ENCODE measurements around the gene SLC35E2B. TPM values are rescaled to one million over a fixed set of nuclear protein-coding genes. Genes with fewer than 3 reads are reported as not detected.
"Not testable (repeated sequence)": the region's sequence is repeated elsewhere in the genome, so short reads cannot be mapped to it uniquely, and the experiment has no call there.

SLC35E2B gene
- total RNA-seq, 2 experiments from 2014 or later, result 23.5 to 24.5 TPM

DNA sequence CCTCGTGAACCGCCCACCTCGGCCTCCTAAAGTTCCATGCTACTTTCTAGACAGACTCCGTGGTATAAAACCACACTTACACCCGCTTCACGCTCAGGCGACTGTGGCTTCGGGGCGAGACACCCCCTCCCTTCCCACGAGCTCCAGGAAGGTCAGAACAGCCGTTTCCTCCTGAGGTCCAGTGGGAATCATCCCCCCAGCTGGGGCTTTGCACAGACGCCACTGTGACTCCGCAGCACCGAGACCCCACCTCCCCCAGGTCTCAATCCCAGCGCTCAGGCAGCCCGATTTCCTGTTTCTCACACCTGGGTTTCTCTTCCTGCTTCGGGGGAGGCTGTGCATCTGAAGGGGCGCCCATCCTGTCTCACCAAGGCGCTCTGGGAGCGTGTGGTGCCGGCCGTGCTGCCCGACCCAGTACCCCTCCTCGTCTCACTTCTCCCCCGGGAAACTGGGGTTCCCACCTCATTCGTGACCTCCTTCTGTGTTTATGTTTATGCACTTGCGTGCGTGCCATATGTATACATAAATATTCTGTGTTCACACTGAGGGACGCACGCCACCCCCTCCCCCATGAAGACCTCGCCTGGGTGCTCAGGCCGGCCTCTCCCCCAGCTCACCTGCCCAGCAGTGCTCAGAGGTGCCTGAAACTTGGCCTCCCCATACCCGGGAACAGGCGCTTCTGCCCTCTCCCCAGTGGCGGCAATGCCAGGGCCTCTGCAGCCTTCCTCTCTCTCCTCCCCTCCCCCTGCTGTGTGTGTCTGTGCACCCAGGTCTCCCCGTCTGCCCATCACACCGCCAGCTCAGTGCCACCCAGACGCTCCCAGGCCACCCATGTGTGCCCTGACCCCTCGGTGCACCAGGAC lies 14.6 kb downstream of the SLC35E2B start:
- ChIA-PET POLR2A (interaction anchor here (0.6 to 0.8 kb wide), 3 partner anchors 13 to 64 kb away, joined by 3 to 6 read pairs (median 3); no protein-coding TSS in a partner anchor), CTCF (interaction anchor here (1.1 to 2.0 kb wide), 3 partner anchors 8 to 214 kb away, joined by 3 to 8 read pairs (median 3); no protein-coding TSS in a partner anchor)

DNA sequence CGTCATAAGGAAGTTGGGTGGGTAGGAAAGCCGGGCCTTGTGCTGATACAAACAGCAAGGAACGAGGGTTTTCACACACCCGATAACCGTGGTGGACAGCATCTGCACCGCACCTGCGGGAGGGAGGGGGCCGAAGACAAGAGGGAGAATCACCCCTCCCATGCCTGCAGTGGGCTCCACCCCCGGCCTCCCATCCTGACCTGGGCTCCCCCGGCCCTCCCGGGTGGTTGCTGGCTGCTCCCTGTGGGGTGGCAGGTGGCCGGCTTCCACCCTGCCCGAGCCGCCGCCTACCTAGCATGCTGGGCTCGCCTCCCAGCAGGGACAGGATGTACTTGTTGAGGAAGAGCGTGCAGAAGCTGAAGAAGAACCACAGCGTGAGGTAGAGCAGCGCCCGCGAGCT lies 16.5 kb downstream of the SLC35E2B start:
- CTCF ChIA-PET, result not testable (repeated sequence)

DNA sequence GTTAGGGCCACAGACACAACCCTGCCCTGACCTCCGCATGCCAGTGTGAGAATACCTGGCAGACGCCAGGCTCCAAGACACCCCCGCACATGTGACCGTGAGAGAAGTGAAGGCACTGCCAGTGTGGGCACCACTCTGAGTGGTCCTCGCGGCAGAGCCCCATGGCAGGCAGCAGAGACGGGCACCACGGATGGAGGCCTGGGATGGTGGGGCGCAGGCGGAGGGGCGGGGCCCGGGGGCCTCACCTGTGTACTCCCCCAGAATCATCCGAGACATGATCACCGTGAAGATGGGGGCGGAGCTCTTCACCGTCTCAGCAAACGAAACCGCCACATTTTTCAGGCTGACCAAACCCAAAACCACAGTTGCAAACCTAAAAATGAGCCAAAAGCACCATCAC lies 17.4 kb downstream of the SLC35E2B start:
- POLR2A ChIA-PET, CTCF ChIA-PET: not testable (repeated sequence)

More for the DNA sequence above, 16.5 kb downstream of the SLC35E2B start:
- POLR2A ChIA-PET, result not testable (repeated sequence)

DNA sequence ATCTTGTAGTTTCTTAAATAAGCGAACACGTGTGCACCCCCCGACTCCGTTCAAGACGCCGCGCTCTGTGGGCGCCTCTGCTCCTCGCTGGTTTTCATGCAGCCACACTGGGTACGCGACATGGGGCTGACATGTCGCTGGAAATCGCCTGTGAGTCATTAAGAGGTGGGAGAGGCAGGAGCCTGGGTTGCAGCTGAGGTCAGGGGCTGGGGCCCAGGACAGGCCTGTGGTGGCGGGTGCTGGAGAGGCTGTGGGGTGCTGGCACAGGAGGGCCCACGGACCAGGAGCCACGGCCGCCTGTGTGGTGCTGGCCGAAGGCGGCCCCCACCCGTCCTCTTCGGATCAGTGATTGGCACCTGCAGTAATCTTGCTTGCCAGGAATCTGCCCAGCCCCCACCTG lies 17.8 kb downstream of the SLC35E2B start:
- CTCF ChIA-PET, POLR2A ChIA-PET: not testable (repeated sequence)

DNA sequence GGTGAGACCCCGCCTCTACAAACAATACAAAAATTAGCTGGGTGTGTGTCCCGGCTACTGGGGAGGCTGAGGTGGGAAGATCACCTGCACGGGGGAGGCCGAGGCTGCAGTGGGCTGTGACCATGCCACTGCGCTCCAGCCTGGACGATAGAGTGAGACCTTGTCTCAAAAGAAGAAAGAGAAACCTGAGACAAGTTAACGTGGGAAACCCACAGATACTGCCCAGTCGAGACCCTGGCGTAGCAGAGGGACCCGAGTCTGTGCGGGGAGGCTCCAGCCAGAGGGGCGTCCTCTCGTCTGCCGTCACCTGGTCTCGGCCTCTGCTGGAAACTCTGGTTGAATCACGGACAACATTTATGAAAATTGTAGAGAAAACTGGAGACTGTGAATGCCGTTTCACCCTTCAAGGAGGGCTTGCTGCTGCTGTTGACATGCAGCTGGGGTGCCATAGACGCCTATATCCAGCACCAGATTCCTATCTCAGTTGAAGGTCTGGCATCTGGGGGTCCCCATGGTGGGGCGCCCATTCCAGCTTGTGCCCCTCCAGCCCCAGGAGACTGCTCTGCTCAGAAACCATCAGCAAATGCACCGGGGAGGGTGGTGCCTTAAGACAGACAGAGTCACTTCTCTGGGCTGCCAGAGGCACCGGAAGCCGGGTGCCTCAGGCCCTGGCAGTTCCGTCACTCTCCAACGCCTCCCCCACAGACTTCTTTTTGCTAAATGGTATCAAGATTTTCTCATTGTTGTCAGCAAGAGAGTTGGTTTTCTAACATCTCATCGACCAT lies 20.2 kb downstream of the SLC35E2B start:
- POLR2A ChIA-PET, result no interaction called here
- CTCF ChIA-PET, result no interaction called here

DNA sequence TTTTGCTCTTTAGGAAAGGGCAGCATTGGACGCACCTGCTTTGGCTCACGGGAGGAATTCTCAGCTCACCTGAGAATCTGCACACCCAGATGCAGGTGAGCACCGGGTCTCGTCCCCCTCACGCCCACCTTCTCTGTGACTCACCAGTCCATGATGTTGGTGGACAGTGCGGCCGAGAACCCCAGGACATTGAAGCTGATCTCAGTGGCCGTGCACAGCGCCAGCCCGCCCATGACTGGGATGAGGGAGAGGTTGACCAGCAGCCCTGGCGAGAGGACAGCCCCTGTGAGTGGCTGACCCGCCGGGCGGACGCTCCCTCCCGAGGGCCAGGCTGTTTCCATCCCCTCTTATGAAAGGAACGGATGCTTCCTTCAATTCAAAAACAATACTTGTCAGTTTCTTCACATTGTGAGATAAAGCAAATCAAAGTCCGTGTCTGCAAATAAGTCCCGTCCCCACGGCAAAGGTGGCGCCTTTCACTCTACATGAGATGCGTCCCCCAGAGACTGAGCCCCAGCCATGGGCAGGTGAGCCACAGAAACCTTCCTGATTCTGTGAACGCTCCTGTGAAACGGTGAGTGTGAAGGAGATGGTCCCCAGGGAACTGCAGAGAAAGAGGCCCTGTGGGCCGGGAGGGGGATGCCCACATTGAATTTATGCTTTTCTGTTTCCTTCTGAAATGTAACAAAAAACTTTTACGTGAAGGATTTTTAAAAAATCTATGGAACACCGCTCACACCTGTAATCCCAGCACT lies 21.1 kb downstream of the SLC35E2B start:
- POLR2A ChIA-PET, result no interaction called here
- CTCF ChIA-PET, result no interaction called here

DNA sequence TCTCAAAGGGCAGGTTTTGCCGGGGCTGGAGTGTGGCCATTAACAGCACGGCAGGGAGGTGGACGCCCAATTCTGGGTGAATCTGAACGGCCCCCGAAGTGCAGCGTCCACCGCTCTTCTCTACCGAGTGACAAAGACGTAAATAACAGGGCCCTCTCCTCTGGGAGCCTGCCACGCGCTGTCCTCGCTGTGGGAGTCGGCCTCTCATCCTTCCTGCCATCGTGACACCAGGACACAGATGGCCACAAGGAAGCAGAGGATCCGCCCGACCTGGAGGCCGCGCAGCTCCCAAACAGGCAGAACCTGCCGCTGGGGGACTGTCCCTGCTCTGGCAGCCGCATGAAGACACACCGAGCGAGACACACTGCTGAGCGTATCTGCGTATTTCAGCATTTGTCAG lies 21.7 kb downstream of the SLC35E2B start:
- POLR2A ChIA-PET, result no interaction called here
- CTCF ChIA-PET, result interaction anchor here (0.6 kb wide), 1 partner anchor 227 kb away, joined by 4 read pairs; no protein-coding TSS in a partner anchor

DNA sequence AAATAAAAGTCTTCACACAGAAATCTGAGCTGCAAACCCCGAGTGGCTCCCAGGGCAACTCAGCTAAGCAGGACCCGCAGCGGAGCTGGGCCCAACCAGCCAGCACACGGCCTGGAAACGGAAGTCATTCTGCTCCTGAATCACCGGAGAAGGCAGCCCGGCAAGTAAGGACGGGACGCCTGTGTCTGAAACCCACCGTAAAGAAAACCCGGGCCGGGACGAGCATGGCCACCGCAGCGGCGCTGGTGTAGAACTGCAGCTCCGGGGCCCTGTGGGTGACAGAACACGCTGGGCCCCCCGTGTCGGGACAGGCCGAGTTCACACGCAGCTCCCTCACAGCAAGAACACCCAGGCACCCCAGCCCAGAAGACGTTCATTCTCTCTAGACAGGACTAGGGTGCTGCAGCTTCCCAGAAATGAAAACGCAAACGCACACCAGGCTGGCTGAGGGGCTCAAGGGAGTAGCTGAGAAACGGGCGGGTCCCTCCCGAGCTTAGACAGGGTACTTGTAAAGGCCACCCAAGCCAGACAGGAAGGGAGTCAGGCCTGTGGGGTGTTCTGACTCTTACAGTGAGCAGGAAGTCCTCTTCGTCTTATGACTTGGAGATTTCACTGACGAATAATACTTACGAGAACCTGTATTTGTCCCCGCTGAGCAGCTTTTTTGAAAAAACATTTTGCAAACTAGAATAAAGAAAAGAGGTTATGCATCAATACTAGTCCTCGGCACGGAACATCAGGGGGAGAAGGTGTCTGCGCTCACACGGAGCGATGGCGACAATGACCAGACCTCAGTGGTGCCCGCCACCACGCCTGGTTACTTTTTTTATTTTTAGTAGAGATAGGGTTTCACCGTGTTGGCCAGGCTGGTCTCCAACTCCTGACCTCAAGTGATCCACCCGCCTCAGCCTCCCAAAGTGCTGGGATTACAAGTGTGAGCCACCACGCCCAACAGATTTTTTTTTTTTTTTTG lies 22.8 kb downstream of the SLC35E2B start:
- ChIA-PET POLR2A (no interaction called here), CTCF (interaction anchor here (0.8 kb wide), 1 partner anchor 9 kb away, joined by 3 read pairs; no protein-coding TSS in a partner anchor)

DNA sequence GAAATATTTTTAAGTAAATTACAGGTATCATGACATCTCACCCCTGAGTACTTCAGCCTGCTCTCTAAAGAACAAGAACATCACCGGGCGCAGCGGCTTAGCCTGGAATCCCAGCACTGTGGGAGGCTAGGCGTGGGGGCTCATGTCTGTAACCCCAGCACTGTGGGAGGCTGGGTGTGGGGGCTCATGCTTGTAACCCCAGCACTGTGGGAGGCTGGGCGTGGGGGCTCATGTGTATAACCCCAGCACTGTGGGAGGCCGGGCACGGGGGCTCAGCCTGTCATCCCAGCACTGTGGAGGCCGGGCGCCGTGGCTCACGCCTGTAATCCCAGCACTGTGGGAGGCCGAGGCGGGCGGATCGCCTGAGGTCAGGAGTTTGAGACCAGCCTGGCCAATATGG lies 26.1 kb downstream of the SLC35E2B start:
- ChIA-PET POLR2A (no interaction called here), CTCF (interaction anchor here (1.8 kb wide), 1 partner anchor 12 kb away, joined by 8 read pairs; no protein-coding TSS in a partner anchor)

DNA sequence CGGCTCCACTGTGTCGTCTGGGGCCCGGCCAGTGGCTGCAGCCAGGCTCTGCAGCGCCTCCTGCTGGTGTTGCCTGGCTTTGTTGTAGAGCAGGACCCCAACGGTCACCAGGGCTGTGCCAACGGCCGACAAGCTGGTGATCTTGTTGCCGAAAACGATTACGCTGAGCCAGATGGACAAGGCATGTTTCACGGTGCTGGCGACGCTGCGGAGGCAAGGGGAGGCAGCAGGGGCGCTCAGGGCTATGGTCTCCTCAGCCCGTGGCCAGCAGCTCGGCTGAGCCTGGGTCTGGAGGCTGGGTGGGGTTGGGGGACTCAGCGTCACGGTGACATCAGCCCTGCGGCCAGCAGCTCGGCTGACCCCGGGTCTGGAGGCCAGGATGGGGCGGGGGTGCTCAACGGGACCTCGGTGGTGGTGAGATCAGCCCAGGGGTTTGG lies 26.8 kb downstream of the SLC35E2B start:
- ChIA-PET POLR2A (no interaction called here), CTCF (interaction anchor here (1.1 to 1.8 kb wide), 3 partner anchors 12 to 243 kb away, joined by 3 to 8 read pairs (median 3); no protein-coding TSS in a partner anchor)

DNA sequence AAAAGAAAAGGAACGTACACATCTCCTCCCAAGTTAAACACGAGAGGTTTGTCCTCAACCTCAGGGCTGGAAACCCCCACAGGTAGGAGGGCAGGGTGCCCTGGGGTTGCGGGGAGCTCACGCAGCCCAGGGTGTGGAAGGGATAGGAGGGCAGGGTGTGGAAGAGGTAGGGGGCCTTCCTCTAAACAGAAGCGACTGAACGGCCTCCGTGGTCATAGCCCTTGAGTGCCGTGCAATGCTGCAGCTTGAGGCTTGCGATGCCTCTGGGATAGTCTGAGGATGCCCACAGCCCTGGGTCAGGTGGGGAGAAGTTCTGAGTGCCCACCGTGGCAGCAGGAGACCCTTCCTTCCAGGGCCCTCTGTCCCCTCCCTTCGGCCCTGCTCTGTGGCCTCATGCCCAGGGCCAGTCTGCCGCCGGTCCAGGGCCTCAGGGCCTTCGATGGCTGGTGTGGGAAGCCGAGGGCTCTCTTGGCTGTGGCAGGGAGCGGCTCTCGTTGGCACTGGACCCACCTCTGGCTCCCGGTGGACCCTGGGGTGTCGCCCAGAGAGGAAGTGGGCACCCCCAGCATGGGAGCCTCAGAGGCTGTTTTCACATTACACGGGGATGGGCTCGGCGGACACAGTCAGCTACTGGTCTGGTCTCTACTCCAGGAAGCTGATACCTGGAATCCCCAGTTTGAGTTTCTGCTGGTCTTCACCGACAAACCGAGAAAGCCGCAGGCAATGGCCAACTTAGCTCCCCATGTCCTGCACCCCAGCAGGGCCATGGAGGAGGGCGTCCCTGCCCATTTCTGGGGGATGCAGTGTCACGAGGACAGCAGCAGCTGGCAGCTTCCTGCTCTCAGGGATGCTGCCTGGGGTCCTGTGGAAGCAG lies 27.4 kb downstream of the SLC35E2B start:
- POLR2A ChIA-PET, result interaction anchor here (0.6 kb wide), 1 partner anchor 12 kb away, joined by 6 read pairs; no protein-coding TSS in a partner anchor
- CTCF ChIA-PET, result interaction anchor here (1.1 to 1.8 kb wide), 3 partner anchors 13 to 244 kb away, joined by 3 to 8 read pairs (median 3); no protein-coding TSS in a partner anchor

DNA sequence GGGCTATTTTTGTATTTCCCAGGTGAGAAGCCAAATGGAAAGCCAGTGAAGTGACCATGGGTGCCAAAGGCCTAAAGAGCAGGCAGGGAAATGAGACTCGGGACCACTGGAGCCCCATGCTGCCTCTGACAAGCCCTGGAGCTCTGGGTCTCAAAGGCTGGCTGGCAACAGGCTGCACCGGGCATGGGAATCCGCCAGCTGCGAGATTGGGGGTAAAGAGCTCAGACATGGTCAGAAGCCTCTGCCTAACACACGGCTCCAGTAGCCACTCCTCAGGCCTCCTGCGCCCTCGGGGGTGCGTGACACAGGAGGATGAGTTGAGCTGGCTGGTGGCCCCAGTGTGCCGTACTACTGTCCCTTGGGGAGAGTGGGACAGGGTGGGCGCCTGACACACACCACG lies 28.3 kb downstream of the SLC35E2B start:
- POLR2A ChIA-PET, result not testable (repeated sequence)

DNA sequence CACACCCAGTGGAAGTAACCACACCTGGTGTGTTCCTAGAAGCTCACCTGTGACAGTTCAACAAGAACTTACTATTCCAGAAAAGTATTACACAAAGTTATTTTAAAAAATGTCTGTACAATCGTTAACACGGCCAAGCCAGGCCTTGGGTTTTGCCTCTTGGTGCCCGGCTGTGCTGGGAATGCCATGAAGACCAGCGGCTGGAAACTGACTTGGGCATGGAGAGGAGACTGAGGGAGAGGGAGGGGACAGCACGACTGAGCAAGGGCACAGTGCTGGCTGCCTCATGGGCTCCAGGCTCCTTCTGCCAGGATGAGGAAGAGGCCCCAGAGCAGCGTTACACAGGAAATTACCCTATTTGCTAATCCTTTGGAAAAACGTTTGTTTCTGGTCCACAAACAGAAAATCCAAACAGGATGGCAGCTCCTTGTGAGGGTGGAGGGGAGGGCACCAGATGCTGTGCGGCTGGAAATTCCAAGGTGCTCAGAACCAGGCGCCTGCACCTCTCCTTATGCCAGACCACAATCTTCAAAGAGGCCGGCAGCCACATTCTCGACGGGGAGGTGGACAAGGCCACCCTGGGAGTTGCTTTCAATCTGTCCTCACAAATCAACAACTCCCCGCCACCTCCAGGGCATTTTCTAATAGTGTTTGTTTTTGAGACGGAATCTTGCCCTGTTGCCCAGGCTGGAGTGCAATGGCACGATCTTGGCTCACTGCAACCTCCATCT lies 29.6 kb downstream of the SLC35E2B start:
- POLR2A ChIA-PET, CTCF ChIA-PET: not testable (repeated sequence)

More for the DNA sequence above, 28.3 kb downstream of the SLC35E2B start:
- CTCF ChIA-PET, result not testable (repeated sequence)

DNA sequence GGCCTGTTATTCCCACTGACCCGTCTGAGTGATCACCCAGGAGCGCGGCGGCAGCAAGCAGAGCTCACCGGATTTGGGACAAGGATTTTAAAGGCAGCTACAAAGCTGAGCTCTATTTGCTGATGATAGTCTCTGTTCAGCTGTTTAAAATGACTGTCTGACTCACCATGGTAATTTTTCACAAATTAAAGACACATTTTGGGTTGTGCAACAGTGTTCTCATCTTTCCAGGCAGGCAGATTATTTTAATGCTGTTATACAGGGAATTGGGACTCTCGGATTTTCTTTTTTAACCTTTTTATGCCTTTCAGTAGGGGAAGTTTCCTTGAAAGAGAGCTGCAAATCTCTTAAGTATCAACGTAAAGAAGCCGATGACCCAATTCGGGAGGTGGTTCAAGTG lies 30.2 kb downstream of the SLC35E2B start:
- POLR2A ChIA-PET, CTCF ChIA-PET: not testable (repeated sequence)

DNA sequence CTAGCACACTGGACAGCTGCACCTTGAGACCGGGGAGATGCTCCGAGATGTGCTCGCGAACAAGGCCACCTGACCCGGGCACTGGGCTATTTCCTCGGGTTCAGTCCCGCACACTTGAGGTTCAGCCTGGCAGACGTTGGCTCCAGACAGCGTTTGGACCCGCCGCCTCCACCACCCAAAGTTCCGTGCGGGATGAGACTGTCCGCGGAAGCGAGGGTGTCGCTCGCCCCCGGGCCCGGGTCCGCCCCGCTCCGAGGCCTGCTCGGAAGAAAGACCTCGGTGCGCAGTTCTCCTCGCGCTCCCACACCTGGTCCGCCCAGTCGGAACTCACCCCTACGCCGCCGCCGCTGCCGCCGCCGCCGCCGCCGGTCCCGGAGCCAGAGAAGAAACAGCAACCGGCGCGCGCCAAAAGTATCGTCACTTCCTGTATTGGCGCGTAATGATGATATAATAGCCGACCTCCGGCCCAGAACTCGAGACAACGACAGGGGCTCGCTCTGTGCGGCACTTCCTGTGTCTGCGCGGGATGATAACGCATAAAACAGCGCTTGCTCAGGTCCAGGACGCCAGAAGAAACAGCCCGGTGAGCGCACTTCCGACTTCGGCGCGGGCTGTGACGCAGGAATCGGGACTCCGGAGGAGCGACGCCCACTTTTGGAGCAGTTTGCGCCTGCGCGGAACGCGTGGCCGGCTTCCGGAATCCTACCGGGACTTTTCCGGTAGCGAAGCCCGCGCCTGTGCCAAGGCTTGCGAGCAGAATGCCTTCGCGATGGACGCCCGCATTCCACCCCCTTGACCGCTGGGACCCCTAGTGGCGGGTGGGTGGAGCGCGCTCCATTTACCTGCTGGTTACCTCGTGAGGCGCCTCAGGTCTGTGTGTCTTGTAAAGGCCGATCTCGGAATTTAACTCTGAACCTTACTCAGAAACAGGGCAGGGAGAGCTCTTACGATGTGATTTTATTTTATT lies 33.7 kb downstream of the SLC35E2B start, which contains the start of gene CDK11B:
CDK11B (minus strand) TSS at position 422 of the 967 bp plus-strand sequence. CDS start 1,519 bp downstream, outside the sequence.
- CTCF ChIA-PET, POLR2A ChIA-PET: not testable (repeated sequence)

DNA sequence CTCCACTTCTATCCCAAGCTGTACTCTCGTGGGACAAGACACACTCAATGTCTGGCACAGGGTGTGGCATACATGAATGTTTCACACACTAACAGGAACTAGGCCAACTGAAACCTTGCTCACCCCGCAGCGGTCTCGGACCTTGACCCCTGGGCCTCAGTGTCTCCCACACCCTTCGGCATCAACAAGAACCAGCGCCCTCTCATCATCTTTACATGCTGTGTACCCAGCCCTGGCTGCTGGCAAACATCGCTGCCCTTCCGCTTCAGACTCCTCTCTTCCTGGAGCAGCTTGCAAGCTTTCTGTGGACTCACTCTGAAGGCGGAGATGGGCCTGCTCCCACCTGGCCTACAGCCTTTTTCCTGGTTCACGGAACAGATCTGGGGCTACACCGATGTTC lies 44.3 kb downstream of the SLC35E2B start:
- POLR2A ChIA-PET, result not testable (repeated sequence)
- CTCF ChIA-PET, result interaction anchor here (1.4 kb wide), 1 partner anchor 17 kb away, joined by 3 read pairs; no protein-coding TSS in a partner anchor

All from activated CD8-positive, alpha-beta memory T cell treated with anti-CD3 and anti-CD28 coated beads for 36 hours (primary cell).